Activated effector memory CD4-positive, alpha-beta T cell treated with Interleukin-2 at 50 U/mL for 16 hours (primary cell): Measurements from ENCODE around the gene MST1R.
"Not testable (repeated sequence)": the region's sequence is repeated elsewhere in the genome, so short reads cannot be mapped to it uniquely, and the experiment has no call there.

ENCODE experiments used
- DNase-seq: peaks from one replicate; pipeline ENCODE4 v3.0.0-alpha.2; 2020

MST1R gene

GRCh38 chr3:49903451-49904424 is at the start of gene MST1R:
MST1R (minus strand) TSS chr3:49903873; CDS start chr3:49903609, 264 bp downstream.
- peak; percentile 75 for DNase-seq

GRCh38 chr3:49952924-49953323 is 49.3 kb upstream of the MST1R start:
- no peak for DNase-seq

- no peak for DNase-seq
These were observed 39.0 kb upstream of the MST1R start for GRCh38 chr3:49942651-49943050.

- DNase-seq, result no peak
These were observed 37.1 kb upstream of the MST1R start for GRCh38 chr3:49940667-49941249.

- peak; percentile 91 for DNase-seq
These were observed 36.4 kb upstream of the MST1R start, which contains the start of gene RBM6 for GRCh38 chr3:49939858-49940666. RBM6 (plus strand) TSS chr3:49940150; CDS start chr3:49962642, 22,492 bp downstream.

- no peak for DNase-seq
These were observed 33.4 kb upstream of the MST1R start for GRCh38 chr3:49937090-49937489.

- DNase-seq, result not testable (repeated sequence)
These were observed 28.6 kb upstream of the MST1R start for GRCh38 chr3:49932281-49932680.

GRCh38 chr3:49930922-49931321 is 27.2 kb upstream of the MST1R start:
- no peak for DNase-seq

GRCh38 chr3:49930168-49930690 is 26.6 kb upstream of the MST1R start:
- DNase-seq, result no peak

GRCh38 chr3:49929291-49930167 is 25.9 kb upstream of the MST1R start, which contains the start of gene MON1A:
MON1A (minus strand) TSS chr3:49929811; CDS start chr3:49913346, 16,465 bp downstream.
- peak; percentile 76 for DNase-seq

- DNase-seq, result no peak
These were observed 24.9 kb upstream of the MST1R start for GRCh38 chr3:49928481-49929017.

- no peak for DNase-seq
These were observed 24.1 kb upstream of the MST1R start for GRCh38 chr3:49927798-49928197.

GRCh38 chr3:49926117-49926728 is 22.6 kb upstream of the MST1R start:
- DNase-seq, result no peak

GRCh38 chr3:49925485-49925884 is 21.8 kb upstream of the MST1R start:
- no peak for DNase-seq

- DNase-seq, result no peak
These were observed 21.0 kb upstream of the MST1R start for GRCh38 chr3:49924683-49925082.

GRCh38 chr3:49917806-49918590 is 14.3 kb upstream of the MST1R start:
- not testable (repeated sequence) for DNase-seq

- no peak for DNase-seq
These were observed 13.0 kb upstream of the MST1R start for GRCh38 chr3:49916686-49917085.

GRCh38 chr3:49914906-49915305 is 11.2 kb upstream of the MST1R start:
- no peak for DNase-seq

GRCh38 chr3:49912881-49913281 is 9.2 kb upstream of the MST1R start:
- no peak for DNase-seq

- no peak for DNase-seq
These were observed 7.9 kb upstream of the MST1R start for GRCh38 chr3:49911611-49912010.
